GM23248 (cell line): ENCODE measurements around the gene MANF.

Experiments used
- EZH2 ChIP-seq: fragments of 200-600 bp; sonication (generic); IDR thresholded peaks from 2 replicates; pipeline ENCODE4 v1.6.1; 2018; ENCODE audit warnings: antibody characterized with exemption, mild to moderate bottlenecking; ENCODE audit not compliant: insufficient read depth, poor library complexity, severe bottlenecking
- EZH2phosphoT487 ChIP-seq: fragments of 200-600 bp; sonication (generic); IDR thresholded peaks from 2 replicates; pipeline ENCODE4 v1.6.1; 2018; ENCODE audit warnings: antibody characterized with exemption, moderate library complexity, mild to moderate bottlenecking, low read depth; ENCODE audit not compliant: insufficient read depth

GRCh38 chr3:51354172-51354571 is 30.9 kb upstream of the MANF start:
- TF ChIP-seq EZH2 (no peak), EZH2phosphoT487 (no peak)
